Placental pericyte (primary cell): ENCODE measurements around the gene MYO6. TPM values are rescaled to one million over a fixed set of nuclear protein-coding genes. Genes with fewer than 3 reads are reported as not detected.

ENCODE experiments used
- small RNA-seq: library from RNA; depleted of rRNA; stranded (forward); fragments of <200 nt; gene quantifications from one replicate; pipeline ENCODE3, GENCODE V24; 2012; ENCODE audit warnings: low replicate concordance
- total RNA-seq: library from RNA; depleted of rRNA; stranded (reverse); fragments of >200 nt; gene quantifications from 2 replicates; pipeline ENCODE4 v1.2.3, GENCODE V29; 2012

Gene MYO6
- 9.0 and 11.0 TPM in 2 replicates for total RNA-seq

DNA sequence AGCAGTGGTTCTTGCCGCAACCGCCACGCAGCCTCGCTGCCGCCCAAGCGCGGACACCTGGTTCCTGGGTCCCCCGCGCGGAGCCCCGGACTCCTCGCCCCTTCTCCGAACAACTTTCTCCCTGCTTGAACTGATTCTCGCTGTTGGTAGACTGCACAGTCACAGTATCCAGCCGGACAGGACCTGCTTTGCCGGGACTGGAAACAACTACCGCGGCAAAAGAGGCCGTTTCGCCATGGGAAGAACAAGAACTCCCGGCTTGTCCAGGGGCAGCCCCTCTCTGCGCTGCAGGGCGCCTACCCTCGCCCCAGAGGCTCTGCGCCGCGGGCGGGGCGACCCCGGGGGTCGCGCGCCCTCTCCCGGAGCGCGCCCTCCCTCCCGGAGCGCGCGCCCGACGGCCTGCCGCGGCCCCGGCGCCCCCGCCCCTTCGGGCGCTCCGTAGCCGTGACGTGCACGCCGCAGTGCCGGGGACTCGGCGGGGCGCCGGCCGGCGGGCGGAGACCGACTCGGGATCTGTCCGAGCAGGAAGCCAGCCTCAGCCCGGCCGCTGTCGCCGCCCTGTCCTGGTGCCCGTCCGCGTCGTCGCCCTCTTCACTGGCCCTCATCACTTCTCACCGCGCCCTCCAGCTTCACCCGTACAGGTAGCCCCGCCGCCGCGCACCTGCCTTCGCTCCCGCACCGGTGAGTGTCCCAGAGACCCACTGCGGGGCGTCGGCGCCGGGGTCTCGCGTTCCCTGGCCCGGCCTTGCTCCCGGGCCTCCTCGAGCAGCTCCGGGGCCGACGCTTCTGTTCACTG is at the start of gene MYO6:
TSS of gene MYO6 (plus strand) at position 497 of the 796 bp plus-strand sequence. CDS start 68,309 bp downstream, outside the sequence.

Small RNAs within 50 kb of the gene (small RNA-seq; reads per million reads assigned to genes)
- not detected for gene RF00019
- not detected for gene RNA5SP209
- not detected for gene RNU6-155P

Other genes with a start within 250 kb of the MYO6 start
- gene SENP6, start 147.4 kb upstream of the MYO6 start, total RNA-seq = 84.2 and 92.6 TPM in 2 replicates